Measurements from ENCODE around the gene VIPR1.
A peak's percentile ranks its signal among the peaks of the same experiment; 100 is the strongest.

Gene VIPR1

DNA sequence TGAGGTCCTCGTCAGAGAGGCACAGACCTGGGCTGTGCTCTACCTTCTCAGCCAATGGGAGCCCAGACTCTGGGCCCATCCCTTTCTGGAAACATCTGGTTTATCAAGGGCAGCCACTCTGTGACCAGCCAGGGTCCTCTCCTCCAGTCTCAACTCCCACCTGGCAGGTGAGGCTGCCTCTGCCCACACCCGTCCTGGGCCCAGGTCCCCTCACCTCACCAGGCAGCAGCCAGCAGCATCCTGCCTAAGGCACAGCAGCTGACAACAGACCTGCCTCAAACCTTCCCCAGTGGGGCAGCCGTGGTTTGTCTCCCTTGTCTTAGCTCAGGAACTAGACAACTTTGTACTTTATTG is 8.7 kb upstream of the VIPR1 start:
- DNase-seq (ENCODE audit: low read depth) = no peak

DNA sequence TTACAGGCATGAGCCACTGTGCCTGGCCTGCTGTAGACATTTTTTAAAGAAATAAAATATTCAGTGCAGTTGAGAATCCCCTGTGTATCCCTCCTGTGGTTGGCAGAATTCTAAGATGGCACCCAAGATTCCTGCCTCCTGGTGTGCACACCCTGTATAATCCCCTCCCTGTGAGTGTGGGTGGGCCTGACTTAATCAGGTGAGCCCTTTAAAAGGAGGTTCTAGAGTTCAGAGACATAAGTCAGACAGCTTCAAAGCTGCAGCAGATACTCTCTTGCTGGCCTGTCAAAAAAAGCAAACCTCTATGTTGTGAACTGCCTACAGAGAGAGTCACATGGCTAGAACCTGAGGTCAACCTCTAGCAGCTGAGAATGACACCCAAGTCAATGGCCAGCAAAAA is 7.0 kb upstream of the VIPR1 start:
- DNase-seq (ENCODE audit: low read depth) = no peak

DNA sequence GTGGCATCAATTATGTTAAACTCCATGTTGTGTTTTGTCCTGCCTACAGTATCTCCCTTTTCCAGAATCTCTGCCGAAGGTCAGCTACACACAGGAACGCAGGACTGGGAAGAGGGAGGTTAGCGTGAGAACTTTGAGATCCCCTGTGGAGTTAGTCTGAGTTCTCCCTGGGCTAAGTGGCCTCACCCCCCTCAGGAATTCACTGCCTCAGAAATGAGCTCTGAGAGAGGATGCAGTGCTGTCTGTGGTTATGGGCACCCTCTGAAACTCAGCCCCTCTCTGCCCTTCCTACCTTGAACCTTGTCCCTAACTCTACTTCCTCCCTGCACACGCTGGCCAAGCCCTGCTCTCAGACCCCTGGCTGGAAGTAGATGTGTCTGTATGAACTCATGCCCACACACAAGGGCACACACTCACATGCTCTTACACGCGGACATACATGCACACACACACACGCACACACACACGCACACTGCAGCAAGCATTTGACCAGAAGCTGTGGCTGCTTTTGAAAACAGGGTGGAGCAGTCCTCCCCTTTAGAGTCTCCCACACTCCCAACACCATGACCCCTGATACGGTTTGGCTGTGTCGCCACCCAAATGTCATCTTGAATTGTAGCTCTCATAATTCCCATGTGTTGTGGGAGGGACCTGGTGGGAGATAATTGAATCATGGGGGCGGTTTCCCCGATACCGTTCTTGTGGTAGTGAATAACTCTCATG is 5.3 kb upstream of the VIPR1 start:
- peak; percentile 94 for DNase-seq (ENCODE audit: low read depth)

DNA sequence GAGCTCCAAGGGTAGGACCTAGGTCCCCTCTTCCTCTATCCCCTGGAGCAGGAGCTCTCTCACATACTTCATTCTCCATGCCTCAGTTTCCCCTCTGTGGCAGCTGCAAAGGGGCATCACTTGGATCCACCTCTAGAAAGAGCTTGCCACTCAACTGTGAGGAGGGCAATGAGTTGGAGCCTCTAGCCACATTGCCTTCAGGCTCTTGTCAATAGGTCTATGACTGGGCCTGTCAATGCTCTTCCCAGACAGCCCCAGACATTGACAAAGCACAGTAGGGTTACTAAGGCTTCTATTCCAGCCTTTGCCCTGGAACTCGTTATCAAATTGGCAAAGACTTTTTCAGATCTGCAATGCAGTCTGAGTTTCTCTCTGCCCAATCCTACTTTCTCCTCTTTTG is 4.4 kb upstream of the VIPR1 start:
- DNase-seq (ENCODE audit: low read depth) = no peak

DNA sequence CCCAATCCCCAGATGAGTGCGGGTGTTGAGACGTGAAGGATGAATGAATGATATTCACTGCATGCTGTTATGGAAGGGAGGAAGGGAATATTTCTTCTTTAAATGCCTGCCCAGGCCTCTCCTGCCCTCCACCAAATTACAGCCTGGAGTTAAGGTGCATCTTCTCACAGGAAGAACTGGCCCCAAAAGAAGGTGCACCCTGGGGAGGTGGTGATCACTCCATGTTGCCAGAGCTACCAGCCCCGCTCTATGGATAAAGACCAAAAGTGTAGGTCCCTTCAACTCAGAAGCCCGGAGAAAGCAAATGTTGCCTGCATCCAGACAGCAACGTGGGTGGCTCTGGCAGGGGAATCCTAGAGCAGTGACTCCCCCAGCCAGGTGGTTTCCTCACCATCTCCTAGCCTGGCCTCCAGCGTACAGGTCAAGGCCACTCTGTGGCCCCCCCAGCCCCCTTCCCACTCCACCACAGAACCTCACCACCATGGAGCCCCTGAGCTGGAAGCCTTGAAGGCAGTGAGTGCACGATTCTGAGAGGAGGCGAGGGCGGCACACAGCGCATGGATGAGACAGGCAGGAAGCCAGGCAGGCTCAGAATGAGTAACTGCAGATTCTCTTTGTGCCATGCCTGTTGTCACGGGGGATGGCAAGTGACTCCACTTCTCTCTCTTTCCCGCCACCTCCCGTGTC is 3.5 kb upstream of the VIPR1 start:
- DNase-seq (ENCODE audit: low read depth) = no peak

DNA sequence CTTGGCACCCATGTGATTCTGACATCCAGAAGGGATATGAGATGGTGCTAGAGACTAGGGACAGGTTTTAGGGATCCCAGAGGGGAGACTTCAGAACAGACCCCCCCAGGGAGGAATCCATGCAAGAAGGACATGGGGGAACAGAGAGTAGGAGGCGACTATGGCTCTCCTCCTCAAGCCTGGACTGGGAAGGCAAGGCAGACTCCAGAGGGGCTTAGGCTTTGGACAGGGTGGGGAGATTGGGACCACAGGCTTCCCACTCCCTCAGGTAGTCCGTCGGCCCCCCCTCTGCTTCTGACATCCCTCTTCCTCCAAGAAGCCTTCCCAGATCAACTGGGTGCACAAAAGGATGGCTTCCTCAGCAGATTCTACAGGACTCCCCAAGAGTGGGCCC is 3.0 kb upstream of the VIPR1 start:
- no peak for DNase-seq (ENCODE audit: low read depth)

DNA sequence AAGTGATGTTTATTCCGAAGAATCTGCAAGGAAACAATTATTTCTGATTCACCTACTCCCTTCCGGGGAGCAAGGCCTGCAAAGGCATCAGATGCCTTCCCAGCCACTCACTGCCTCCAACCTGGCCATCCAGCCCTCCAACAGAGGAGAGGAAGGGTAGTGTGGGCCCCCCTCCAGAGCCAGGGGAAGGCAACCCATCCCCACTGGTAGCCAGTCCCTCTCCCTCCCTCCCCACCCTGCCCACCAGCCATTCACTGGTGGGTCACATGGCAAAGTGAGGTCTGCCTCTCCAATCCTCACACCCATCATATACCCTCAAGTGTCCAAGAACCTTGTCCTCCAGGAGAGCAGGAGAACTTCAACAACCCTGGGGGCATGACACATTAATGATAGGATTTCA is 2.4 kb upstream of the VIPR1 start:
- DNase-seq (ENCODE audit: low read depth) = no peak

DNA sequence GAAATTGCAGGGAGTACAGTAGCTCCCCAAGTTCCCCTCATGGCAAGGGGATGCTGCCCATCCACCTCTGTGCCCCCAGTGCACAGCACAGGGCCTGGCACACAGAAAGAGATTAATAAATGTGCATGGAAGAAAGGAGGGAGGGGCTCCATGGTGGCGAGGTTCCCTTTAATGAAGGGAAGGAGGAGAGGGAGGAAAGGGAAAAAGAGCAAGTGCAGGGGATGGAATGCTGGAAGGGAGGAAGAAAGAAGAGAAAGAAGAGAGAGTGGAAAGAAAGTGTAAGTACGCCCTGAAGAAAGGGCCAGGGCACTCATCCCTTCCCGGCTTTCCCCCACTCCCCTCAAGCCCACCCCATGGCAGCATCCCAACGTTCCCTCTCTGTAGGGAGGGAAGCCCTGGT is 1.5 kb upstream of the VIPR1 start:
- DNase-seq (ENCODE audit: low read depth) = no peak

DNA sequence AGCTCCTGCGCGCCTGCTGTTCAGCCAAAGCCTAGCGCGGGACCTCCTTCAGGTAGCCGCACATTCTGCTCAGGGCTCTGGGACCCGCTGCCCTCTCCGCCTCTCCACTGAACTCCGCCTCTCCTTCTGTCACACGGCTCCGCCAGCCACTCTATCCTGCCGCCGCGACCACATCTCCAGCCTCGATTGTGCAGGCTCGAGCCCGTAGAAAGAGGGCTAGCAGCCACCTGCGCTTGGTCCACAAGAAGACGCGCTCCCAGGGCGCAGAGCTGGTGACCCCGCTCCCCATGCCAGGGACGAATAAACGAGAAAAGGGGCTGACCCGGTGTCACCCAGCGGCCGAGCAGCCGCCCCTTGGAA is 1.1 kb upstream of the VIPR1 start:
- no peak for DNase-seq (ENCODE audit: low read depth)

DNA sequence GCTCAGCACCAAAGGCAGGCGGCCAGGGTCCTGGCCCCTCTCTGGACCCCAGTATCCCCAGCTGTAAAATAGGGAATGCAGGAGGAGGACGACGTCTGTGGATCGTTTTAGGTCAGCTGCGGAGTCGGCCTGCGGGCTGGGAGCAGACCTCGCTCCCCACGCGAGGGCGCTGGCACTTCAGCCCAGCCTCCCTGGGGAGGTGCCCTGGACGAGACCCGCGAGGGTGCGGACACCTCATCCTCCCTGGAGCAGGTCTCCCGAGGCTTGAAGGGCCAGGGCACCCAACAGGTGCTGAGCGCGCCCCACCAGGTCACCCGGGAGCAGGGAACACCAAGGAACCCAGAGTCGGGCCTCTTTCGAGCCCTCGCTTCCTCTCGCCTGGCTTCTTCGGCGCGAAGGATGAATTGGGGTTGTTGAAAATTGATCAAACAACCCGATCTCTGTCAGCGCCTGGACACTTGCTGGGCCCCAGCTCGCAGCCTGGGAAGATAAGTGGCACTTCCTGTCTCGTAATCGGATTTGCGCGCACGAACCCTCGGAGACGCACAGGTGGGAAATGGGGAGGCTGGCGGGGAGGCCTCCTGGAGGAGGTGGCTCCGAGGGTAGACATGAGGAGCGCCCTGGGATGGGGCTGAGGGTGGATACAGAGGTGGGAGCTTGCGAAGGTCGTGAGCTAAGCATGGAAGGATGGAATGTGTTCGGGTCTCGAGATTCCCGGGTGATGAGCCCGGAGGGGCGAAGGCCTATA is 588 bp upstream of the VIPR1 start:
- peak; percentile 44 for DNase-seq (ENCODE audit: low read depth)

DNA sequence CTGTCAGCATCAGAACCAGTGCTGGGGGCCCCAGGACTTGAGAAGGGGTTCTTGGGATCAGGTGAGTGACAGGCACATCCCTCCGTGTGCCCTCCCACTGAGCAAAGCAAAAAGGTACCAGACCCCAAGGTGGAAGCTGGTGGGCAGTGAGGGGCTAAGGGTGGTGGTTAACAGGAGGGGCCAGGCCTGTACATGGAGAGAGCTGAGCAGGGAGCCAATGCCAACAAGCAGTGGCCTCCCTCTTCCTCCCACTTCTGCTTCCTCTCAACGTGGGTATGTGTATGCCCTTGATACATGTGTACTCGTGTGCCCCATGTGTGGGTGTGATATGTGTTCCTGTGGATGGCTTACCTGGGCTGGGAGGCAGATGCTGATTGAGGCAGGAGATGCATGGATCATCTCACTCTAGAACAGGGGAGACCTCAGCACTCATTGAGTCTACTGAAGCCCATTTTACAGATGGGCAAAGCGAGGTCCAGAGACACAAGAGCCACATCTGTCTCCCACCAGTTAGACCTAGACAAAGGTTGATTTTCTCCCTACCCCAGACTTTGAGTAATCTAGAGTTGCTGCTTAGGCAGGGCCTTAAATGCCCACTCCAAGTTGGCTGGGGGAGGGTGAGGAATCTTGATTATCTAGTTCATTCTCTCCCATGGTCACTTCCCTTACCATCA is 945 bp downstream of the VIPR1 start:
- DNase-seq (ENCODE audit: low read depth) = no peak

DNA sequence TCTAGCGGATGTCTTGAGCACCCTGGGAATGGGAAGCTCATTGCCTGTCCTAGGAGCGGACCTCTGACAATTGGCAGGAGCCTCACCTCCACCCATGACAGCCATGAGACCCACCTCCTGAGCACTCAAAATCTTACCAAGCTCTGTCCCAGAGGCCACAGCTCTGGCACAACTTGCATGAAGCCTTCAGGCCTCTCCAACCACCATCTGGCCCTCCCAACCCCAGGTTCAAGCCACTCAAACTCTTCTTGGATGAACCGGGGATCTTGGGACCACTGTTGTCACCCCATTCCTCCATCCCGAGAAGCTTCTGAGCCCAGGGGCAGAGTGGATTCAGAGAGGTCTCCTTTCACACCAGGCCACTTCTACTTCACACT is 1.5 kb downstream of the VIPR1 start:
- DNase-seq (ENCODE audit: low read depth) = no peak

DNA sequence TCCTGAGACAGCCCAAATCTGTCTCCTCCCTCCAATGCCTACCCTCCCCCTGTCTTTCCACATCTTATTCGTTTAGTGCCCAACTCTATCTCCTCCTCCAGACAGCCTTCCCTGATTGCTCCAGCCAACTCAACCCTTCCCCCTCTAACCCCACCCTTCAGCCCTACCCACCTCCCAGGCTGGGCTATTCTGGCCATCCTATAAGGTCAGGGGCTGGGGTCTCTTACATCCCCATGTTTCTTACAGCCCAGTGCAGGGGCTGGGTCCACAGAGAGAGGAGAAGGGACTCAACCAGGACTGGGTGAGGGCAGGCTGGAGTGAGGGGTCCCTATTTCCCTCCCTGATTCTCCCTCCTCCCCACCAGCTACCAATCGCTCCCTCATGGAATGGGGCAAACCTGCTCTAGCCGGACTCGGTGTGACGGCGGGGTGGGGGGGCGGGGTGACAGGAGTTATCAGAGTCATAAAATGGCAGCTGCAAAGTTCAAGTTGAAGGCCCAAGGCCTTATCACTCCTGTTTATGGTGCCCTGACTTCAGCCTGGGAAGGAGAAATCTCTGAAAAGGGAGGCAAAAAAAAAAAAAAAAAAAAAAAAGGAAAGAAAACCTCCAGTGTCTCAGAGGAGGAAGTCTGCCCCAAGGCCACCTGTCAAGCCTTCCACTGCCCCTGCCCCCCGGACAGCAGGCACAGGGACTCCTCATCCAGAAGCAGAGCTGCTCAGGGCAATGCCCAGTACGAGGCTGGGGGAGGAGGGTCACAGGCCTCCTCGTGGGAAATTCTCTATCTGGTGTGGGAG is 2.1 kb downstream of the VIPR1 start:
- DNase-seq (ENCODE audit: low read depth) = no peak

DNA sequence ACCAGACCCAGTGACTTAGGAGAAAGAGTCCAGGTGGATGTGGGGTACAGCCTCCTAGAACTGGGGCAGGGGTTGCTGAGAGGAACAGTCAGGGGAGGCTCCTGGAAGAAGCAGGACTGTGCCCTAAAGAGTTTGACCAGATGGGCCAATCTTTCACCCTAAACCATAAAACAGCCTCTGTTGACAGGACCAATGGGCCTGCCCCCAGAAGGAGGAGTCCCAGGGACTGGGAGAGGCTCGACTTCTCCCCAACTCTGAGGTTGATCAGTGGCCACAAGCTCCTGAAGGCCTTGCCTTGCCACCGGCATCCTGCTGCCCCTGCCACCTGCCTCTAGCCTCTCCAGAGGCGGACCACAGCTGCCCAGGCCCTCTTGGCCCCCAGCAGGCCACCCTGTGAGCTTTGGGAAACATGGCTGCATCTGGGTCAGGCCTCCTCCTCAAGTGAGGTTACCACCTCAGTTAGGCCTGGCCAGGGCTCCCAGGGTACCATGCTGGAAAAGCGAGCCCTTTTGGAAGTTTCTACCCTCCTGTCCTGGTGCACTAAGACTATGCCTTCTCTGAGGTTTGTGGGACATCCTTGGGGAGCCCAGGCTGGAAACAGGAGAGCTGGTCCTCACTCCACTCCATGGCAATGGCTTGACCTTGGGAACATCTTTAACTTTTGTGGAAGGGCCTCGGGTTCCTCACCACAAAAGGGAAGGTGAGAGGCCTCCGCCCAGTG is 2.8 kb downstream of the VIPR1 start:
- no peak for DNase-seq (ENCODE audit: low read depth)

DNA sequence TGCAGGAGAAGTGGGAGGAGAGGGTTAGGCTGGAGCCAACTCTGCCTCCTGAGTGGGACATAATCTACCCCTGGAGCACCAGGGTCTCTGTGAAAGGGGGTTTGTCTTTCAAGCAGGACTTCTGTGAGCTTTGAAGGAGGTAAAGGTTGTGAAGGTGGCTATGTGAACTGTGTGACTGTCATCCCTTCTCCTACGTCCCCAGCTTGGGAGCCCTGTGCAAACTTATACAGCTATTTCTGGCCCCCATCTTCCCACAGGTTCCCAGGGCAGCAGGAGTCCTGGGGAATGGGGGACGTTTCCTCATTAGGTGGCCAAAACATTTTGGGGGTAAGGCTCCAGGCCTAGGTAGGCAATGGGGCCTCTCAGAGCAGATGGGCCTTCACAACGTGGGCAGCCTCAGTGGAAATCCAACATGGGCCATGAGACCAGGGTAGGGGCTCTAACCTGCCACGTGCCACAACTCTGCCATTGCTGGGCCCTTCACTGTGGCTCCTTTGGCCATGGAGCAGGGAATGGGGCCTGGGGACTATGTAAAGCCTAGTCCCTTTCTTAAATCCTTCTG is 3.5 kb downstream of the VIPR1 start:
- DNase-seq (ENCODE audit: low read depth) = no peak

DNA sequence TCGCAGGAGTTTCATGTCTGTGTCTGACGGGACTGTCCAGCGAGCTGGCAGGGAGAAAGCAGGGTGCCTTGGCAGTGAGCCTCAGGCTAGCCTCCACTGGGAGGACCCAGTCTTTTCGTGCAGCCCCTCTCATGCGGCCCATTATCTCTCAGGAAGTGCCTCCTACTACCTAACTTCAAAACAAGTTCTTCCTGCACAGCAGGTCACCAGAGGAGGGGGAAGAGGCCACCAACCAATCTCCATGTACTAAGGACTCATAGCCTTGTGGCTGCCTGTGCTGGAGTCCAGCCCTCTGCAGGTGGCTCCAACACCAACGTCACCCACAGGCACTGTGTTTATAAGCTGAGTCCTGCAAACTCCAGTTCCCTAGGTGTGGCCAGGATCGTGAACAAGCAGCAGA is 4.8 kb downstream of the VIPR1 start:
- no peak for DNase-seq (ENCODE audit: low read depth)

DNA sequence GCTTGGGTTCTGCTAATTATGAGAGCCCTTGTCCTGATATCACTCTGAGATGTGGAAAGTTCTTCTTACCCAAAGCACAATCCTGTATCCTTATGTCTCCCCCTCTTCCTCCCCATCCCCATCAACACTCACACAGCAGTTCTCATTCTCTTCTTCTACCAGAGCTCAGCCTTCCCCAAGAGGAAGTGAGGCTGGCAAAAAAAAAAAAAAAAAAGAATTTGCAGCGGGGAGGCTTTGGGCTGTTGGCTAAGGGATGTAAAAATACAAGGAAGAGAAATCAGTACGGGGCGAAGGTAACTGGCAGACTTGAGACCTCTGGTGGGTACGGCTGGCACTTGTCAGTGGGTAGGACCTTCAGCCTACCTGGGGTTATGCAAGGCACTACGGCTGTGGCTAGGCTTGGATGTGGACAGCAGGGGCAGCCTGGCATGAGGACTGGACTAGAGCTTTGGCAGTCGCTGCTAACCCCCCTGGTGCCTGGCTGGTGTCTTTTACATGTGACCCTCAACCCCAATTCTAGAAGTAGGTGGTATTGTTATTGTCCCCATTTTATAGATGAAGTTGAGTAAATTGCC is 5.4 kb downstream of the VIPR1 start:
- no peak for DNase-seq (ENCODE audit: low read depth)

DNA sequence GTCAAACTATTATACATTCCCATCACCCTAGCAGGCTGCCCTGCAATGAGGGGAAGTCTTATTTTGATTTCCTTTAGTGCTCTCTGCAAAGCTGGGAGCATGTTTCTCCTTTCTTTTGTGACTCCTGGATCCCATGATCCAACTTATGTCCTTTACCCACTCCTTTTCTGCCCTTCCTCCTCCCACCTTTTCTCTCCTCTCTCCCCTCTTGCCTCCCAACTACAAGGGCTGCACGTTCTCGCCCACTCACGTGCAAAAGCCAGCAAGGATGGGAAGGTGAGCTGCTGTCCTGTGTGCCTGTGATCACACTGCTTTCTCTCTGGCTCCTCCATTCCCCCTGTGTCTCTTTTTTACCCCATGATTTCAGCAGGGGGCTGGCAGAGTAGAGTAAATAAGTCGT is 6.1 kb downstream of the VIPR1 start:
- DNase-seq (ENCODE audit: low read depth) = no peak

DNA sequence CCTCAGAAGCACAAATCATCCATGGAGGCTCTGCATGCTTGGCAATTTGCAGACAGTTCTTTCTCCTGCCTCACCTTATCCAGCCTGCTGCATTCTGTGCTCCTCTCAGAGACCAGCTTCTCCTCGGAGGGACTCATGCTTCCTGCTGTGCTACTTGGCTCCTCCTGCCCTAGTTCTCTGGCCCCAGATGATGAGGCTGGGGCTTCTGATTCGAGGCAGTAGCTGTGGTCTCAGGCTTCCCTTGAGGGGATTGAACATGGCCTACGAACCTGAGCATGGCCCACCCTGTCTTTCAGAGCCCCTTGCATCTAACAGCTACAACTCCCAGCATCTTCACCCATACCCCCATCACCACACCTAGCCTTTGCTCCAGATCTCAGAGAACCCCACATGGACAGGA is 6.7 kb downstream of the VIPR1 start:
- DNase-seq (ENCODE audit: low read depth) = no peak

DNA sequence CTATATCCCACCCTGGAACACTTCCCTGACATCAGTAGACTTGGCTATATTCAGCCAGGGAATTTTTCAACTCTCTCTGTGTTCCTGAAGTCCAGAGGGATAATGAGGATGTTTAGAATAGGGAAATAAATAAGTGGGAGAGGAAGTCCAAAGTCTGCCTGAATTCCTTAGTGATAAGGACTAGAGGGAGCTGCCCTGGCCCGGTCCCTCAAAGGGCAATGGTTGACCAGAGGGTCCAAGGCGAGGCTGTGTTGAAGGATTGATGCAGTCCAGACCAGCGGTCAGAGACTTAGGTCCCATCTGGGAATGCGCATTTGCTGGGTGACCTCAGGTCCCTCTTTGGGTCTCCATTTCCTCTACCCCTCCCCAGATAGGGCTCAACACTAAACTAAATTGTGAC is 7.9 kb downstream of the VIPR1 start:
- no peak for DNase-seq (ENCODE audit: low read depth)

DNA sequence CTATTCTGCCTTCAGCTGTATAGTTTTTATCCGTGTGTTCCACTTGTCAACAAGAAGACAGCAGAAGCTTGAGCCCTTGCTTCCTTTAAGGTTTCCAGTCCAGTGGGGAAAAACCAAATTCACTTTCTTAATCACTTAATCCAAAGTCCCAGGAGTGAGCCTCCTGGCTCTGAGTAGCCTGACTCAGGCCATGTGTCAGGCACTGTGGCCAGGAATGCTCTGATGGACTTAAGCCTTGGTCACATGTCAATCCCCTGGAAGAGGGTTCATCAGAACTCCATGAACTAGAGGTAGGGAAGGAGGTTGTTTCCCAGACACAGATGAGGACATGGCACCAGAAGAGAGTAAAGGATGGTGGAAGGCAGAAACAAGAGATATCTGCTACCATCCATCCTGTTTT is 8.8 kb downstream of the VIPR1 start:
- DNase-seq (ENCODE audit: low read depth) = no peak
